Measurements from ENCODE around the gene LSM6. TPM values are rescaled to one million over a fixed set of nuclear protein-coding genes. Genes with fewer than 3 reads are reported as not detected.

LSM6 gene
- polyA plus RNA-seq, 1 of the 3 experiments (the other 2 are of a cell fraction) = 32.5 TPM

GRCh38 chr4:146148021-146148420 lies 27.5 kb upstream of the LSM6 start:
- Histone ChIP-seq H3K4me1 (ENCODE audit: control insufficient read depth in 1 of 2, insufficient read depth in 2 of 2, low read depth in 1 of 2, low read length in 1 of 2) (no peaks in the 10 kb centered on the region), H3K9me3 (no peaks in the 10 kb centered on the region), H3K4me2 (no peak overlapping the region), H2AFZ (ENCODE audit: low read depth) (no peak overlapping the region), H3K79me2 (ENCODE audit: insufficient read depth) (no peaks in the 10 kb centered on the region), H3K36me3 (replicated peaks in 1 of 2; ENCODE audit: control insufficient read depth in 1 of 2, insufficient read depth in 2 of 2, low read length in 1 of 2) (no peaks in the 10 kb centered on the region), H3K9me2 (no peaks in the 10 kb centered on the region), H4K20me1 (ENCODE audit: insufficient read depth) (no peaks in the 10 kb centered on the region), H3K27ac (ENCODE audit: low read depth in 2 of 2, low read length in 1 of 2) (no peak overlapping the region), H3F3A (replicated peaks; ENCODE audit: insufficient read depth) (no peaks in the 10 kb centered on the region), H3K27me3 (ENCODE audit: insufficient read depth) (no peaks in the 10 kb centered on the region), H3K4me3 (ENCODE audit: low read depth in 2 of 2, low read length in 1 of 2) (no peak overlapping the region), H3K9ac (no peak overlapping the region)
- WGBS (ENCODE audit: low lambda C conversion rate) = 65% methylated on average over 4 of the region's 4 CpGs
- no peak for DNase-seq
- TF ChIP-seq MEF2A (IDR thresholded peaks at IDR 0.05; ENCODE audit: borderline replicate concordance, low read depth) (no peak), TAF1 (IDR thresholded peaks at IDR 0.05; ENCODE audit: borderline replicate concordance, low read depth, low read length) (no peak), GABPA (IDR thresholded peaks at IDR 0.05; ENCODE audit: low read depth) (no peak), TCF12 (IDR thresholded peaks at IDR 0.05) (no peak), REST (IDR thresholded peaks at IDR 0.05; ENCODE audit: low read depth, low read length) (no peak), IRF3 (IDR thresholded peaks at IDR 0.05; ENCODE audit: low read depth, low read length) (no peak), NFIC (IDR thresholded peaks at IDR 0.05; ENCODE audit: borderline replicate concordance) (no peak), RFX5 (IDR thresholded peaks at IDR 0.05; ENCODE audit: low read length) (no peak), MAX (IDR thresholded peaks at IDR 0.05; ENCODE audit: low read depth) (no peak), YY1 (IDR thresholded peaks at IDR 0.05; ENCODE audit: low read depth) (no peak), RXRA (IDR thresholded peaks at IDR 0.05; ENCODE audit: borderline replicate concordance, low read depth) (no peak), EP300 (IDR thresholded peaks at IDR 0.05; ENCODE audit: borderline replicate concordance in 1 of 2, low read depth in 1 of 2, low read length in 1 of 2) (no peak)
- TF ChIP-seq, protein P1, sequence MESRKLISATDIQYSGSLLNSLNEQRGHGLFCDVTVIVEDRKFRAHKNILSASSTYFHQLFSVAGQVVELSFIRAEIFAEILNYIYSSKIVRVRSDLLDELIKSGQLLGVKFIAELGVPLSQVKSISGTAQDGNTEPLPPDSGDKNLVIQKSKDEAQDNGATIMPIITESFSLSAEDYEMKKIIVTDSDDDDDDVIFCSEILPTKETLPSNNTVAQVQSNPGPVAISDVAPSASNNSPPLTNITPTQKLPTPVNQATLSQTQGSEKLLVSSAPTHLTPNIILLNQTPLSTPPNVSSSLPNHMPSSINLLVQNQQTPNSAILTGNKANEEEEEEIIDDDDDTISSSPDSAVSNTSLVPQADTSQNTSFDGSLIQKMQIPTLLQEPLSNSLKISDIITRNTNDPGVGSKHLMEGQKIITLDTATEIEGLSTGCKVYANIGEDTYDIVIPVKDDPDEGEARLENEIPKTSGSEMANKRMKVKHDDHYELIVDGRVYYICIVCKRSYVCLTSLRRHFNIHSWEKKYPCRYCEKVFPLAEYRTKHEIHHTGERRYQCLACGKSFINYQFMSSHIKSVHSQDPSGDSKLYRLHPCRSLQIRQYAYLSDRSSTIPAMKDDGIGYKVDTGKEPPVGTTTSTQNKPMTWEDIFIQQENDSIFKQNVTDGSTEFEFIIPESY (IDR thresholded peaks at IDR 0.05; ENCODE audit: borderline replicate concordance, low read depth) = no peak
- TF ChIP-seq, protein P2, sequence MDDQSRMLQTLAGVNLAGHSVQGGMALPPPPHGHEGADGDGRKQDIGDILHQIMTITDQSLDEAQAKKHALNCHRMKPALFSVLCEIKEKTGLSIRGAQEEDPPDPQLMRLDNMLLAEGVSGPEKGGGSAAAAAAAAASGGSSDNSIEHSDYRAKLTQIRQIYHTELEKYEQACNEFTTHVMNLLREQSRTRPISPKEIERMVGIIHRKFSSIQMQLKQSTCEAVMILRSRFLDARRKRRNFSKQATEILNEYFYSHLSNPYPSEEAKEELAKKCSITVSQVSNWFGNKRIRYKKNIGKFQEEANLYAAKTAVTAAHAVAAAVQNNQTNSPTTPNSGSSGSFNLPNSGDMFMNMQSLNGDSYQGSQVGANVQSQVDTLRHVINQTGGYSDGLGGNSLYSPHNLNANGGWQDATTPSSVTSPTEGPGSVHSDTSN (IDR thresholded peaks at IDR 0.05) = no peak
- POLR2A ChIA-PET = no interaction called here
- CTCF ChIA-PET = interaction anchor here (1.5 to 1.7 kb wide), 2 partner anchors 19 to 75 kb away, joined by 3 read pairs; no protein-coding TSS in a partner anchor

Data from SK-N-SH (cell line).